HEK293 (cell line): ENCODE measurements around the gene ZC3H8.

Source experiments
- CTCF ChIA-PET: fragments of 350-600 bp; formaldehyde crosslinking; extraction: SDS; loops from one replicate; lab custom pipeline; 2021; ENCODE audit warnings: antibody characterized with exemption; lab: Yijun Ruan, JAX
- POLR2A ChIA-PET: fragments of 300-600 bp; formaldehyde crosslinking; extraction: SDS; loops from one replicate; lab custom pipeline; 2020; ENCODE audit warnings: antibody characterized with exemption, inconsistent platforms; lab: Yijun Ruan, JAX
- H3K27ac ChIP-seq: fragments of 200-500 bp; sonication (Bioruptor generic); 2 replicates; pipeline ENCODE4 v1.5.1; 2014; ENCODE audit warnings: low read depth, low read length, control low read depth, inconsistent platforms; ENCODE audit errors: extremely low read depth
- H3K36me3 ChIP-seq, 2 experiments: fragments of 200-500 bp in 1 of 2; sonication (Bioruptor generic) in 1 of 2; 1 replicate in 1 of 2; 2 replicates in 1 of 2; pipeline ENCODE4 v1.5.1; 2014 to 2017; ENCODE audit warnings: inconsistent platforms in 2 of 2, low read length in 2 of 2; ENCODE audit not compliant: control insufficient read depth in 2 of 2, insufficient read depth in 1 of 2
- H3K4me1 ChIP-seq: fragments of 200-500 bp; sonication (Bioruptor generic); 2 replicates; pipeline ENCODE4 v1.5.1; 2014; ENCODE audit warnings: mild to moderate bottlenecking, low read length, inconsistent platforms; ENCODE audit not compliant: control insufficient read depth, insufficient read depth
- H3K4me3 ChIP-seq: 2 replicates; pipeline ENCODE4 v1.5.1; 2011; ENCODE audit warnings: low read depth, mild to moderate bottlenecking, control low read depth, low read length, moderate library complexity
- H3K9me3 ChIP-seq: fragments of 200-500 bp; sonication (Bioruptor generic); 2 replicates; pipeline ENCODE4 v1.5.1; 2014; ENCODE audit warnings: low read depth, low read length, inconsistent platforms; ENCODE audit not compliant: control insufficient read depth, insufficient read depth
- CTCF ChIP-seq: fragments of 450-650 bp; formaldehyde crosslinking; IDR thresholded peaks from 2 replicates; pipeline ENCODE4 v1.5.1; 2016; ENCODE audit warnings: missing biosample characterization, missing genetic modification characterization
- KLF10 ChIP-seq: fragments of 450-650 bp; IDR thresholded peaks from 2 replicates; pipeline ENCODE4 v1.5.1; 2018; ENCODE audit warnings: missing biosample characterization, mild to moderate bottlenecking, missing genetic modification characterization
- MEIS1 ChIP-seq: sonication (generic); formaldehyde crosslinking; IDR thresholded peaks from 2 replicates; pipeline ENCODE4 v1.8.1; 2022; ENCODE audit warnings: missing genetic modification reagents, mild to moderate bottlenecking, borderline replicate concordance
- OSR2 ChIP-seq: fragments of 450-650 bp; formaldehyde crosslinking; IDR thresholded peaks from 2 replicates; pipeline ENCODE4 v1.5.1; 2016; ENCODE audit warnings: missing biosample characterization, missing genetic modification characterization
- REPIN1 ChIP-seq: fragments of 450-650 bp; formaldehyde crosslinking; IDR thresholded peaks from 2 replicates; pipeline ENCODE4 v1.5.1; 2017; ENCODE audit warnings: missing biosample characterization, missing genetic modification characterization, low read depth
- SP2 ChIP-seq: fragments of 450-650 bp; formaldehyde crosslinking; IDR thresholded peaks from 2 replicates; pipeline ENCODE4 v1.5.1; 2016; ENCODE audit warnings: missing biosample characterization, missing genetic modification characterization
- WT1 ChIP-seq: fragments of 450-650 bp; formaldehyde crosslinking; IDR thresholded peaks from 2 replicates; pipeline ENCODE4 v1.5.1; 2016; ENCODE audit warnings: missing biosample characterization, missing genetic modification characterization
- ZNF133 ChIP-seq: fragments of 450-650 bp; formaldehyde crosslinking; IDR thresholded peaks from 2 replicates; pipeline ENCODE4 v1.5.1; 2016; ENCODE audit warnings: missing biosample characterization, missing genetic modification characterization
- ZNF19 ChIP-seq: fragments of 450-650 bp; formaldehyde crosslinking; IDR thresholded peaks from 2 replicates; pipeline ENCODE4; 2016; ENCODE audit warnings: missing biosample characterization, missing genetic modification characterization, low read depth
- ZNF2 ChIP-seq: fragments of 450-650 bp; formaldehyde crosslinking; IDR thresholded peaks from 2 replicates; pipeline ENCODE4 v1.5.1; 2016; ENCODE audit warnings: missing biosample characterization, missing genetic modification characterization
- ZNF266 ChIP-seq: fragments of 450-650 bp; formaldehyde crosslinking; IDR thresholded peaks from 2 replicates; pipeline ENCODE4 v1.5.1; 2016; ENCODE audit warnings: missing biosample characterization, missing genetic modification characterization, low read depth
- ZNF335 ChIP-seq: fragments of 450-650 bp; formaldehyde crosslinking; conservative IDR thresholded peaks from 2 replicates; pipeline ENCODE4 v1.5.1; 2016; ENCODE audit warnings: missing biosample characterization, missing genetic modification characterization
- ZNF426 ChIP-seq: fragments of 450-650 bp; formaldehyde crosslinking; IDR thresholded peaks from 2 replicates; pipeline ENCODE4 v1.5.1; 2017; ENCODE audit warnings: missing biosample characterization, missing genetic modification characterization, mild to moderate bottlenecking, inconsistent platforms, moderate library complexity
- ZNF514 ChIP-seq: fragments of 450-650 bp; formaldehyde crosslinking; IDR thresholded peaks from 2 replicates; pipeline ENCODE4 v1.5.1; 2016; ENCODE audit warnings: missing biosample characterization, missing genetic modification characterization
- ZNF544 ChIP-seq: fragments of 450-650 bp; formaldehyde crosslinking; IDR thresholded peaks from 2 replicates; pipeline ENCODE4 v1.5.0; 2017; ENCODE audit warnings: missing biosample characterization, missing genetic modification characterization
- ZNF555 ChIP-seq: fragments of 450-650 bp; formaldehyde crosslinking; conservative IDR thresholded peaks from 2 replicates; pipeline ENCODE4 v1.5.1; 2017; ENCODE audit warnings: missing biosample characterization, mild to moderate bottlenecking, missing genetic modification characterization, inconsistent platforms
- ZSCAN18 ChIP-seq: fragments of 450-650 bp; formaldehyde crosslinking; IDR thresholded peaks from 2 replicates; pipeline ENCODE4 v1.5.1; 2016; ENCODE audit warnings: missing biosample characterization, missing genetic modification characterization
- ZSCAN5A ChIP-seq: fragments of 450-650 bp; formaldehyde crosslinking; IDR thresholded peaks from 2 replicates; pipeline ENCODE4 v1.5.1; 2016; ENCODE audit warnings: missing biosample characterization, missing genetic modification characterization
- TF ChIP-seq, protein P1 (sequence below): fragments of 450-650 bp; formaldehyde crosslinking; IDR thresholded peaks from 2 replicates; pipeline ENCODE4 v1.5.1; 2016; ENCODE audit warnings: missing biosample characterization, missing genetic modification characterization
- TF ChIP-seq, protein P2 (sequence below): fragments of 450-650 bp; formaldehyde crosslinking; IDR thresholded peaks from 2 replicates; pipeline ENCODE4 v1.5.1; 2016; ENCODE audit warnings: missing biosample characterization, missing genetic modification characterization
- TF ChIP-seq, protein P3 (sequence below): fragments of 450-650 bp; formaldehyde crosslinking; conservative IDR thresholded peaks from 2 replicates; pipeline ENCODE4 v1.5.1; 2016; ENCODE audit warnings: low read depth, missing biosample characterization, missing genetic modification characterization

Gene ZC3H8

DNA sequence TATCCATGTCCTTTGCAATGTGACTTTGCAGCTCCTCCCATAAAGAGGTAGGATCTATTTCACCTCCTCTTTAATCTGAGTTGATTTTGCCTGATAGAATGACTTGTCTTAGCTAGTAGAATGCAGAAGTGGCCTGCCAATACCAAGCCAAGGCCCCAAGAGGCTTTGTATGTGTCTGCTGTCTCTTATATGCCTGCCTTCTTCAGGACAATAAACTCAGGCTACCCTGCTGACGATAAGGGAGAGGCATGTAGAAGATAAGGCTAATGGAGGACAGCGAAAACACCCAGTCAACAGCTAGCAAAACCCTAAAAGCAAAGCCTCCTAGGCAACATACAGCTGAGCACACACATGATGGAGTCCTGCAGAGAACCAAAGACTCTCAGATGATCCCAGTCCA, 1.8 kb upstream of the ZC3H8 start:
- Histone ChIP-seq H3K27ac (no peak overlapping the region), H3K4me3 (no peak overlapping the region), H3K36me3 (no peaks in the 10 kb centered on the region), H3K9me3 (no peaks in the 10 kb centered on the region), H3K4me1 (0 out of 2 replicates have a peak, but pooled peaks cover 3% of the 10 kb centered on the region)
- ChIA-PET POLR2A (no interaction called here), CTCF (interaction anchor here (0.9 to 1.7 kb wide), 2 partner anchors 14 to 135 kb away, joined by 3 to 4 read pairs; no protein-coding TSS in a partner anchor)
- TF ChIP-seq, protein P1, sequence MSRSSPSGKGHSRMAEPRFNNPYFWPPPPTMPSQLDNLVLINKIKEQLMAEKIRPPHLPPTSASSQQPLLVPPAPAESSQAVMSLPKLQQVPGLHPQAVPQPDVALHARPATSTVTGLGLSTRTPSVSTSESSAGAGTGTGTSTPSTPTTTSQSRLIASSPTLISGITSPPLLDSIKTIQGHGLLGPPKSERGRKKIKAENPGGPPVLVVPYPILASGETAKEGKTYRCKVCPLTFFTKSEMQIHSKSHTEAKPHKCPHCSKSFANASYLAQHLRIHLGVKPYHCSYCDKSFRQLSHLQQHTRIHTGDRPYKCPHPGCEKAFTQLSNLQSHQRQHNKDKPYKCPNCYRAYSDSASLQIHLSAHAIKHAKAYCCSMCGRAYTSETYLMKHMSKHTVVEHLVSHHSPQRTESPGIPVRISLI (tag by site-specific recombination), result no peak
- peak; percentile 42; the same call in 1 of the 2 replicates for TF ChIP-seq ZNF335
- no peak for TF ChIP-seq WT1
- TF ChIP-seq MEIS1, result no peak
- TF ChIP-seq, protein P2, sequence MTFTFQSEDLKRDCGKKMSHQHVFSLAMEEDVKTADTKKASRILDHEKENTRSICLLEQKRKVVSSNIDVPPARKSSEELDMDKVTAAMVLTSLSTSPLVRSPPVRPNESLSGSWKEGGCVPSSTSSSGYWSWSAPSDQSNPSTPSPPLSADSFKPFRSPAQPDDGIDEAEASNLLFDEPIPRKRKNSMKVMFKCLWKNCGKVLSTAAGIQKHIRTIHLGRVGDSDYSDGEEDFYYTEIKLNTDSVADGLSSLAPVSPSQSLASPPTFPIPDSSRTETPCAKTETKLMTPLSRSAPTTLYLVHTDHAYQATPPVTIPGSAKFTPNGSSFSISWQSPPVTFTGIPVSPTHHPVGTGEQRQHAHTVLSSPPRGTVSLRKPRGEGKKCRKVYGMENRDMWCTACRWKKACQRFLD (tag by site-specific recombination), result no peak

- TF ChIP-seq, protein P3, sequence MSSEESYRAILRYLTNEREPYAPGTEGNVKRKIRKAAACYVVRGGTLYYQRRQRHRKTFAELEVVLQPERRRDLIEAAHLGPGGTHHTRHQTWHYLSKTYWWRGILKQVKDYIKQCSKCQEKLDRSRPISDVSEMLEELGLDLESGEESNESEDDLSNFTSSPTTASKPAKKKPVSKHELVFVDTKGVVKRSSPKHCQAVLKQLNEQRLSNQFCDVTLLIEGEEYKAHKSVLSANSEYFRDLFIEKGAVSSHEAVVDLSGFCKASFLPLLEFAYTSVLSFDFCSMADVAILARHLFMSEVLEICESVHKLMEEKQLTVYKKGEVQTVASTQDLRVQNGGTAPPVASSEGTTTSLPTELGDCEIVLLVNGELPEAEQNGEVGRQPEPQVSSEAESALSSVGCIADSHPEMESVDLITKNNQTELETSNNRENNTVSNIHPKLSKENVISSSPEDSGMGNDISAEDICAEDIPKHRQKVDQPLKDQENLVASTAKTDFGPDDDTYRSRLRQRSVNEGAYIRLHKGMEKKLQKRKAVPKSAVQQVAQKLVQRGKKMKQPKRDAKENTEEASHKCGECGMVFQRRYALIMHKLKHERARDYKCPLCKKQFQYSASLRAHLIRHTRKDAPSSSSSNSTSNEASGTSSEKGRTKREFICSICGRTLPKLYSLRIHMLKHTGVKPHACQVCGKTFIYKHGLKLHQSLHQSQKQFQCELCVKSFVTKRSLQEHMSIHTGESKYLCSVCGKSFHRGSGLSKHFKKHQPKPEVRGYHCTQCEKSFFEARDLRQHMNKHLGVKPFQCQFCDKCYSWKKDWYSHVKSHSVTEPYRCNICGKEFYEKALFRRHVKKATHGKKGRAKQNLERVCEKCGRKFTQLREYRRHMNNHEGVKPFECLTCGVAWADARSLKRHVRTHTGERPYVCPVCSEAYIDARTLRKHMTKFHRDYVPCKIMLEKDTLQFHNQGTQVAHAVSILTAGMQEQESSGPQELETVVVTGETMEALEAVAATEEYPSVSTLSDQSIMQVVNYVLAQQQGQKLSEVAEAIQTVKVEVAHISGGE, result no peak
- TF ChIP-seq ZNF555 (tag by site-specific recombination) (no peak), ZNF266 (no peak), REPIN1 (tag by site-specific recombination) (no peak), ZNF426 (tag by site-specific recombination) (no peak), ZNF2 (no peak), SP2 (tag by site-specific recombination) (no peak), ZSCAN5A (tag by site-specific recombination) (no peak), ZSCAN18 (tag by site-specific recombination) (no peak), ZNF514 (tag by site-specific recombination) (no peak), KLF10 (tag by site-specific recombination) (no peak), ZNF133 (tag by site-specific recombination) (no peak), OSR2 (tag by site-specific recombination) (no peak), ZNF19 (no peak), ZNF544 (tag by site-specific recombination) (no peak), CTCF (tag by site-specific recombination) (no peak)
- Histone ChIP-seq H3K36me3 (no peaks in the 10 kb centered on the region), H3K27ac (no peak overlapping the region), H3K4me1 (0 out of 2 replicates have a peak, but pooled peaks cover 3% of the 10 kb centered on the region), H3K9me3 (no peaks in the 10 kb centered on the region), H3K4me3 (no peak overlapping the region)
- CTCF ChIA-PET, result interaction anchor here (0.6 to 1.7 kb wide), 2 partner anchors 13 to 28 kb away, joined by 3 to 4 read pairs; no protein-coding TSS in a partner anchor
- POLR2A ChIA-PET, result interaction anchor here (1.2 kb wide), 1 partner anchor 201 kb away, joined by 9 read pairs; the partner anchor contains the start of gene TMEM87B
Observed at GRCh38 chr2:112255875-112256274, 1.0 kb upstream of the ZC3H8 start.
